ENCODE measurements around the gene WWTR1. TPM values are rescaled to one million over a fixed set of nuclear protein-coding genes. Genes with fewer than 3 reads are reported as not detected.

WWTR1 gene
- total RNA-seq, 1 experiment from 2014 or later = 25.5 TPM

GRCh38 chr3:149590691-149591441 is 67.0 kb downstream of the WWTR1 start:
- Mint-ChIP-seq H3K4me1 (peaks cover 52% of the 10 kb centered on the region), H3K4me3 (no peak overlapping the region), H3K36me3 (no peaks in the 10 kb centered on the region), H3K9me3 (no peaks in the 10 kb centered on the region), H3K27me3 (ENCODE audit: low read depth) (no peaks in the 10 kb centered on the region), H3K27ac (no peak overlapping the region)
- ATAC-seq (no peak), DNase-seq (ENCODE audit: low spot score) (no peak)
- ChIA-PET POLR2A (no interaction called here), CTCF (no interaction called here)
- no peak for TF ChIP-seq ATF3 (CRISPR knock-in tag; conservative IDR thresholded peaks at IDR 0.05)
- TF ChIP-seq SMAD4 (CRISPR knock-in tag; IDR thresholded peaks at IDR 0.05) = no peak
- no peak for TF ChIP-seq NR3C1 (CRISPR knock-in tag; conservative IDR thresholded peaks at IDR 0.05; ENCODE audit: low read depth)
- no peak for TF ChIP-seq ZNF263 (CRISPR knock-in tag; IDR thresholded peaks at IDR 0.05; ENCODE audit: low read depth)
- no peak for TF ChIP-seq NFE2L1 (CRISPR knock-in tag; IDR thresholded peaks at IDR 0.05)
- TF ChIP-seq STAT6 (CRISPR knock-in tag; conservative IDR thresholded peaks at IDR 0.05; ENCODE audit: low read depth) = no peak

GRCh38 chr3:149589332-149589731 is 68.5 kb downstream of the WWTR1 start:
- ATAC-seq = no peak

GRCh38 chr3:149588909-149589308 is 68.9 kb downstream of the WWTR1 start:
- ATAC-seq (no peak), DNase-seq (ENCODE audit: low spot score) (no peak)
- POLR2A ChIA-PET = interaction anchor here (1.3 kb wide), 1 partner anchor 69 kb away, joined by 4 read pairs; the partner anchor contains the start of gene WWTR1
- no peaks in the 10 kb centered on the region for H3K27me3 Mint-ChIP-seq (ENCODE audit: low read depth)
- CTCF ChIA-PET = interaction anchor here (1.3 to 1.4 kb wide), 2 partner anchors 20 to 219 kb away, joined by 3 to 5 read pairs; no protein-coding TSS in a partner anchor
- peak overlapping the region; percentile 20; the same call in 1 of the 2 replicates for H3K27ac Mint-ChIP-seq
- H3K4me3 Mint-ChIP-seq = no peak overlapping the region
- no peaks in the 10 kb centered on the region for H3K9me3 Mint-ChIP-seq
- no peaks in the 10 kb centered on the region for H3K36me3 Mint-ChIP-seq
- H3K4me1 Mint-ChIP-seq = peaks cover 55% of the 10 kb centered on the region
- no peak for TF ChIP-seq NFYB (CRISPR knock-in tag; conservative IDR thresholded peaks at IDR 0.05; ENCODE audit: low read depth)
- no peak for TF ChIP-seq CDX4 (CRISPR knock-in tag; IDR thresholded peaks at IDR 0.05; ENCODE audit: borderline replicate concordance)
- TF ChIP-seq PREB (CRISPR knock-in tag; IDR thresholded peaks at IDR 0.05; ENCODE audit: borderline replicate concordance) = no peak
- no peak for TF ChIP-seq ESRRA (CRISPR knock-in tag; IDR thresholded peaks at IDR 0.05; ENCODE audit: borderline replicate concordance)
- no peak for TF ChIP-seq NR1H2 (CRISPR knock-in tag; IDR thresholded peaks at IDR 0.05)
- no peak for TF ChIP-seq HMGA2 (CRISPR knock-in tag; IDR thresholded peaks at IDR 0.05)

More at GRCh38 chr3:149589332-149589731, 68.5 kb downstream of the WWTR1 start:
- POLR2A ChIA-PET = interaction anchor here (1.3 kb wide), 1 partner anchor 68 kb away, joined by 4 read pairs; the partner anchor contains the start of gene WWTR1
- no peaks in the 10 kb centered on the region for H3K27me3 Mint-ChIP-seq (ENCODE audit: low read depth)
- H3K27ac Mint-ChIP-seq = no peak overlapping the region
- TF ChIP-seq KAT7 (CRISPR knock-in tag; IDR thresholded peaks at IDR 0.05; ENCODE audit: borderline replicate concordance) (no peak), ZNF232 (CRISPR knock-in tag; IDR thresholded peaks at IDR 0.05) (no peak), ZSCAN18 (CRISPR knock-in tag; IDR thresholded peaks at IDR 0.05) (no peak), ZNF396 (CRISPR knock-in tag; IDR thresholded peaks at IDR 0.05; ENCODE audit: borderline replicate concordance) (no peak), E2F1 (CRISPR knock-in tag; IDR thresholded peaks at IDR 0.05) (no peak), GRHL2 (CRISPR knock-in tag; IDR thresholded peaks at IDR 0.05; ENCODE audit: insufficient replicate concordance, severe bottlenecking) (no peak), JAZF1 (CRISPR knock-in tag; IDR thresholded peaks at IDR 0.05) (no peak), NFE2L1 (CRISPR knock-in tag; IDR thresholded peaks at IDR 0.05) (no peak), NR1H2 (CRISPR knock-in tag; IDR thresholded peaks at IDR 0.05) (no peak), NFATC4 (CRISPR knock-in tag; IDR thresholded peaks at IDR 0.05) (no peak)
- no peaks in the 10 kb centered on the region for H3K36me3 Mint-ChIP-seq
- no peaks in the 10 kb centered on the region for H3K9me3 Mint-ChIP-seq
- DNase-seq (ENCODE audit: low spot score) = no peak
- H3K4me1 Mint-ChIP-seq = peaks cover 54% of the 10 kb centered on the region
- no peak overlapping the region for H3K4me3 Mint-ChIP-seq
- CTCF ChIA-PET = interaction anchor here (1.3 to 1.4 kb wide), 2 partner anchors 20 to 219 kb away, joined by 3 to 5 read pairs; no protein-coding TSS in a partner anchor

All from WTC11 (cell line).